CD14-positive monocyte (primary cell): ENCODE measurements around the gene POC1A. TPM values are rescaled to one million over a fixed set of nuclear protein-coding genes. Genes with fewer than 3 reads are reported as not detected.

Experiments used
- DNase-seq, 3 donors: peaks; one replicate each; pipeline ENCODE4 v3.0.0-alpha.2; 2011 to 2022
- H2AFZ ChIP-seq: 2 replicates; pipeline ENCODE4 v1.6.0; 2012; ENCODE audit warnings: mild to moderate bottlenecking, low read depth, low read length, inconsistent platforms; ENCODE audit not compliant: insufficient read depth, poor library complexity, severe bottlenecking
- H3K27ac ChIP-seq, 2 donors: 1 replicate in 1 of 2; 2 replicates in 1 of 2; pipeline ENCODE4 v1.5.1; 2012 to 2013; ENCODE audit warnings: low read length in 2 of 2, control low read depth in 1 of 2, inconsistent platforms in 1 of 2, low read depth in 1 of 2, mild to moderate bottlenecking in 1 of 2
- H3K27me3 ChIP-seq, 2 donors: one replicate each; pipeline versions ENCODE4 v1.6.0 to v1.6.1; 2011 to 2013; ENCODE audit warnings: low read length in 2 of 2; ENCODE audit not compliant: control insufficient read depth in 2 of 2, insufficient read depth in 2 of 2
- H3K36me3 ChIP-seq, 2 donors: replicated peaks in 1 of 2; 1 replicate in 1 of 2; 2 replicates in 1 of 2; pipeline versions ENCODE4 v1.5.1 to v1.6.1; 2012 to 2013; ENCODE audit warnings: low read length in 2 of 2, control low read depth in 1 of 2, inconsistent platforms in 1 of 2, mild to moderate bottlenecking in 1 of 2; ENCODE audit not compliant: insufficient read depth in 2 of 2, control insufficient read depth in 1 of 2
- H3K4me1 ChIP-seq, 2 donors: 1 replicate in 1 of 2; 2 replicates in 1 of 2; pipeline versions ENCODE4 v1.5.1 to v1.6.1; 2012 to 2013; ENCODE audit warnings: low read length in 2 of 2, control low read depth in 1 of 2, inconsistent platforms in 1 of 2, mild to moderate bottlenecking in 1 of 2, moderate library complexity in 1 of 2; ENCODE audit not compliant: insufficient read depth in 2 of 2, control insufficient read depth in 1 of 2
- H3K4me2 ChIP-seq: replicated peaks from 2 replicates; pipeline ENCODE3; 2012; ENCODE audit warnings: low read length, moderate library complexity, mild to moderate bottlenecking; ENCODE audit not compliant: poor library complexity, severe bottlenecking; ENCODE audit errors: extremely low read depth
- H3K4me3 ChIP-seq, 3 experiments: fragments of 200-600 bp in 1 of 3; sonication (generic) in 1 of 3; replicated peaks in 1 of 3; 1 replicate in 2 of 3; 2 replicates in 1 of 3; pipeline ENCODE4 v1.5.1; 2011 to 2013; ENCODE audit warnings: low read length in 3 of 3, mild to moderate bottlenecking in 3 of 3, control low read depth in 2 of 3, low read depth in 2 of 3, inconsistent platforms in 1 of 3, moderate library complexity in 1 of 3
- H3K79me2 ChIP-seq: 2 replicates; pipeline ENCODE4 v1.6.0; 2012; ENCODE audit warnings: mild to moderate bottlenecking, control low read depth, inconsistent platforms, low read length, moderate library complexity; ENCODE audit not compliant: insufficient read depth
- H3K9ac ChIP-seq: 2 replicates; pipeline ENCODE4 v1.6.0; 2017; ENCODE audit warnings: low read length, mild to moderate bottlenecking; ENCODE audit not compliant: insufficient read depth, poor library complexity, severe bottlenecking
- H3K9me3 ChIP-seq, 2 donors: replicated peaks in 1 of 2; 1 replicate in 1 of 2; 2 replicates in 1 of 2; pipeline versions ENCODE4 v1.5.1 to v1.6.1; 2012 to 2013; ENCODE audit warnings: low read length in 2 of 2, control low read depth in 1 of 2; ENCODE audit not compliant: control insufficient read depth in 1 of 2, insufficient read depth in 1 of 2
- H4K20me1 ChIP-seq: 2 replicates; pipeline ENCODE4 v1.6.0; 2012; ENCODE audit warnings: mild to moderate bottlenecking, low read length, control low read depth, moderate library complexity; ENCODE audit not compliant: insufficient read depth
- H3K27ac Mint-ChIP-seq, 7 donors: one replicate each; pipeline ENCODE4 v1.8.0; 2020; ENCODE audit warnings: mild to moderate bottlenecking in 7 of 7, mixed read lengths in 7 of 7, moderate library complexity in 6 of 7, inconsistent platforms in 2 of 7
- H3K27me3 Mint-ChIP-seq, 3 donors: one replicate each; pipeline ENCODE4 v1.8.0; 2021 to 2022; ENCODE audit warnings: low read depth in 3 of 3, mild to moderate bottlenecking in 3 of 3, mixed read lengths in 3 of 3, moderate library complexity in 3 of 3, inconsistent platforms in 1 of 3
- H3K36me3 Mint-ChIP-seq, 2 donors: one replicate each; pipeline ENCODE4 v1.8.0; 2020; ENCODE audit warnings: mixed read lengths in 2 of 2, inconsistent platforms in 1 of 2, mild to moderate bottlenecking in 1 of 2
- H3K4me1 Mint-ChIP-seq: one replicate; pipeline ENCODE4 v1.8.0; 2020; ENCODE audit warnings: mild to moderate bottlenecking, mixed read lengths
- H3K4me3 Mint-ChIP-seq, 2 donors: one replicate each; pipeline ENCODE4 v1.8.0; 2020; ENCODE audit warnings: mild to moderate bottlenecking in 2 of 2, mixed read lengths in 2 of 2, moderate library complexity in 1 of 2
- H3K9me3 Mint-ChIP-seq, 7 donors: one replicate each; pipeline ENCODE4 v1.8.0; 2020 to 2022; ENCODE audit warnings: mixed read lengths in 7 of 7, mild to moderate bottlenecking in 6 of 7, moderate library complexity in 6 of 7, inconsistent platforms in 2 of 7
- CTCF ChIP-seq: fragments of 200-600 bp; IDR thresholded peaks from one replicate; pipeline ENCODE4 v1.8.0; 2022; ENCODE audit warnings: antibody characterized with exemption, mild to moderate bottlenecking
- WGBS: methylation state at CpG from one replicate; pipeline ENCODE4 v1.1.5; 2013; ENCODE audit warnings: missing lambda C conversion rate; ENCODE audit not compliant: insufficient coverage; 5-methylcytosine and 5-hydroxymethylcytosine counted together
- intact Hi-C, 2 donors: fragments of 100-400 bp; cut with micrococcal nuclease; formaldehyde crosslinking; loops; one replicate each; pipeline versions ENCODE4 v1.15.0 to v1.15.1; 2023
- polyA plus RNA-seq, 3 donors: library from polyadenylated mRNA; depleted of rRNA in 1 of 3; unstranded in 2 of 3; stranded (reverse) in 1 of 3; fragments of 300-500 nt in 2 of 3; fragments of >200 nt in 1 of 3; fragmentation: Illumina TruSeq in 2 of 3; gene quantifications; 1 replicate in 2 of 3; 2 replicates in 1 of 3; pipeline ENCODE4 v1.2.3, GENCODE V29; 2012 to 2021

POC1A gene
- polyA plus RNA-seq, 3 donors, result 1.2 to 2.0 (median 1.5) TPM

GRCh38 chr3:52128118-52128683, 26.0 kb downstream of the POC1A start:
- no peak for DNase-seq
- H3K27ac ChIP-seq, result peak overlapping the region in 1 of 2 donors; percentile 28
- H3K4me1 Mint-ChIP-seq, result peaks cover 14% of the 10 kb centered on the region
- no peaks in the 10 kb centered on the region for H4K20me1 ChIP-seq
- no peak for TF ChIP-seq CTCF
- H3K9me3 ChIP-seq, result no peaks in the 10 kb centered on the region
- no peaks in the 10 kb centered on the region for H3K27me3 ChIP-seq
- H3K4me3 Mint-ChIP-seq, result no peak overlapping the region
- no peak overlapping the region for H3K4me2 ChIP-seq
- no peak overlapping the region for H2AFZ ChIP-seq
- H3K79me2 ChIP-seq, result no peaks in the 10 kb centered on the region
- H3K27ac Mint-ChIP-seq, result peak overlapping the region in 3 of 7 donors; percentile 35 to 83 (median 77)
- intact Hi-C loops, result no loop called here
- no peak overlapping the region for H3K4me3 ChIP-seq
- no peaks in the 10 kb centered on the region for H3K9me3 Mint-ChIP-seq
- 84% methylated on average over 5 of the region's 7 CpGs for WGBS
- peaks cover 0 to 1% (median 0%) of the 10 kb centered on the region in 3 donors for H3K27me3 Mint-ChIP-seq
- H3K4me1 ChIP-seq, result peaks cover 9 to 13% of the 10 kb centered on the region in 2 donors
- H3K36me3 ChIP-seq, result peaks cover 5 to 60% of the 10 kb centered on the region in 2 donors
- peaks cover 44 to 68% of the 10 kb centered on the region in 2 donors for H3K36me3 Mint-ChIP-seq
- H3K9ac ChIP-seq, result no peak overlapping the region

- Histone ChIP-seq H3K9me3 (no peaks in the 10 kb centered on the region), H3K9ac (no peak overlapping the region), H3K27me3 (no peaks in the 10 kb centered on the region), H2AFZ (no peak overlapping the region), H3K4me3 (no peak overlapping the region), H3K4me2 (no peak overlapping the region), H3K79me2 (no peaks in the 10 kb centered on the region), H3K36me3 (peaks cover 5 to 46% of the 10 kb centered on the region in 2 donors), H4K20me1 (no peaks in the 10 kb centered on the region), H3K27ac (no peak overlapping the region), H3K4me1 (peaks cover 25 to 26% of the 10 kb centered on the region in 2 donors)
- H3K27ac Mint-ChIP-seq, result peak overlapping the region in 2 of 7 donors; percentile 21 to 46
- no peak for TF ChIP-seq CTCF
- no peak overlapping the region for H3K4me3 Mint-ChIP-seq
- DNase-seq, result no peak
- 89% methylated on average over 4 of the region's 6 CpGs for WGBS
- H3K27me3 Mint-ChIP-seq, result peaks cover 0 to 1% (median 0%) of the 10 kb centered on the region in 3 donors
- no peaks in the 10 kb centered on the region for H3K9me3 Mint-ChIP-seq
- peaks cover 25% of the 10 kb centered on the region for H3K4me1 Mint-ChIP-seq
- peaks cover 36 to 54% of the 10 kb centered on the region in 2 donors for H3K36me3 Mint-ChIP-seq
- intact Hi-C loops, result no loop called here
These were observed 27.7 kb downstream of the POC1A start for GRCh38 chr3:52126500-52126899.
